Central memory CD4-positive, alpha-beta T cell (primary cell): ENCODE results near the gene BCKDHA.
"Not testable (repeated sequence)": the region's sequence is repeated elsewhere in the genome, so short reads cannot be mapped to it uniquely, and the experiment has no call there.

Source experiments
- DNase-seq: peaks from one replicate; pipeline ENCODE4 v3.0.0; 2022

The BCKDHA gene

DNA sequence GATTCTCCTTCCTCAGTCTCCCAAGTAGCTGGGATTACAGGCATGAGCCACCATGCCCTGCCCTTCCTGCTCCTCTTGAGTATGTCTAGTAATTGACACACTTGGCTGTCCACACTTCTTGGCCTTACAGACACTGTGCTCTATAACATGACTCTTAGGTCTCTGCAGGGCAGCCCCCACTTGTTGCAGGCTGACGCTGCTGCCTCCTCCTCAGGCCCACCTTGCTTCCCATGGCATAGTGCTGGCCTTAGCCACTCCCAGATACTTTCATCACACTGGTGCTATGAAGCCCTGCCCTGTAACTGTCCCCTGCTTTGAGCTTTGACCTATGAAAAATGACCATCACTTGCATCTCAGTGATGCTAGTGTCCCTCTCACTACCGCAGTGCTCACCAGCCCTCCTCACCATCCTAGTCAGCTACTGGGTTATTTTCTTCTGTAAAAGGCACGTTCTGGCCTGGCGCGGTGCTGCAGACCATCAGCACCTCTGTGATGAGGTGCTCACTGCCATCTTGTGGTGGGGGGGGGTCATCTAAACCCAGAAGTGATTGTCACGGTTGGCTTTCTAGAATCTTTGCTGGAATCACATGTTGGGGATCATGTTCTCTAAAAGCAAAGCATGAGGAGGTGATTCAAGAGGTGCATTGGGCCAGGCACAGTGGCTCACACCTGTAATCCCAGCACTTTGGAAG is 55.1 kb downstream of the BCKDHA start:
- no peak for DNase-seq

GRCh38 chr19:41455936-41456335 is 58.3 kb downstream of the BCKDHA start:
- no peak for DNase-seq

GRCh38 chr19:41456342-41456918 is 58.8 kb downstream of the BCKDHA start:
- no peak for DNase-seq

- peak; percentile 38 for DNase-seq
These were observed 59.6 kb downstream of the BCKDHA start for GRCh38 chr19:41457241-41457640.

GRCh38 chr19:41462497-41462896 is 64.9 kb downstream of the BCKDHA start:
- DNase-seq, result no peak

- not testable (repeated sequence) for DNase-seq
These were observed 65.9 kb downstream of the BCKDHA start for GRCh38 chr19:41463257-41464256.
